AG20443 (cell line): ENCODE results near the gene MSH6.

Source experiments
- DNase-seq: peaks from one replicate; pipeline ENCODE4 v3.0.0; 2012; ENCODE audit warnings: low spot score, mixed read lengths

Gene MSH6

GRCh38 chr2:47844162-47844561 lies 61.2 kb downstream of the MSH6 start:
- no peak for DNase-seq

- DNase-seq = no peak
Measured at GRCh38 chr2:47849368-47849767, 66.4 kb downstream of the MSH6 start.

- DNase-seq = no peak
Measured at GRCh38 chr2:47850198-47850597, 67.3 kb downstream of the MSH6 start.

GRCh38 chr2:47853067-47853777 lies 70.3 kb downstream of the MSH6 start:
- DNase-seq = peak; percentile 29
